Astrocyte (in vitro differentiated cells and primary cell): ENCODE data around the gene PRKG1.

ENCODE experiments used
- CTCF ChIP-seq: IDR thresholded peaks from 2 replicates; pipeline ENCODE4 v1.5.1; 2011; ENCODE audit warnings: low read depth, mild to moderate bottlenecking, inconsistent platforms, low read length, moderate library complexity; ENCODE audit not compliant: insufficient read depth
- EZH2 ChIP-seq: IDR thresholded peaks from 2 replicates; pipeline ENCODE4 v1.6.1; 2012; ENCODE audit warnings: mild to moderate bottlenecking, low read length, inconsistent platforms; ENCODE audit not compliant: insufficient read depth

- no peak for TF ChIP-seq CTCF
- TF ChIP-seq EZH2: no peak
These were observed 1175.6 kb downstream of the PRKG1 start for GRCh38 chr10:52249850-52250395.
